Suprapubic skin (tissue), 4 donors: ENCODE data around the gene CCDC71L. TPM values are rescaled to one million over a fixed set of nuclear protein-coding genes. Genes with fewer than 3 reads are reported as not detected.

ENCODE experiments used
- DNase-seq, 2 donors: peaks; one replicate each; pipeline ENCODE4 v3.0.0-alpha.2; 2019; ENCODE audit warnings: low spot score in 2 of 2
- H3K27ac ChIP-seq: fragments of 200-600 bp; sonication (generic); one replicate; pipeline ENCODE4 v1.5.1; 2019
- H3K27me3 ChIP-seq: fragments of 200-600 bp; sonication (generic); one replicate; pipeline ENCODE4 v1.5.1; 2019
- H3K36me3 ChIP-seq: fragments of 200-600 bp; sonication (generic); one replicate; pipeline ENCODE4 v1.5.1; 2019
- H3K4me1 ChIP-seq: fragments of 200-600 bp; sonication (generic); one replicate; pipeline ENCODE4 v1.5.1; 2019
- H3K4me3 ChIP-seq: fragments of 200-600 bp; sonication (generic); one replicate; pipeline ENCODE4 v1.5.1; 2019; ENCODE audit warnings: mild to moderate bottlenecking
- H3K9me3 ChIP-seq: fragments of 200-600 bp; sonication (generic); one replicate; pipeline ENCODE4 v1.5.1; 2019
- EP300 ChIP-seq: sonication (generic); formaldehyde crosslinking; IDR thresholded peaks from one replicate; pipeline ENCODE4 v1.6.1; 2017; ENCODE audit warnings: antibody characterized with exemption
- POLR2A ChIP-seq, 2 donors: fragments of 450-650 bp; IDR thresholded peaks; one replicate each; pipeline ENCODE4 v1.6.1; 2017; ENCODE audit warnings: antibody characterized with exemption in 2 of 2, mild to moderate bottlenecking in 2 of 2, moderate library complexity in 2 of 2
- POLR2AphosphoS5 ChIP-seq, 3 donors: sonication (generic); formaldehyde crosslinking; IDR thresholded peaks; one replicate each; pipeline ENCODE4 v1.6.1; 2017; ENCODE audit warnings: antibody characterized with exemption in 3 of 3
- WGBS: methylation state at CpG from one replicate; pipeline ENCODE4 v1.1.5; 2018; 5-methylcytosine and 5-hydroxymethylcytosine counted together
- total RNA-seq, 4 donors: library from RNA; depleted of rRNA; stranded (reverse); fragments of >200 nt; gene quantifications; one replicate each; pipeline ENCODE4 v1.1.0, GENCODE V29; 2016
- TF ChIP-seq, protein P1 (sequence below), 2 donors: fragments of 200-600 bp in 1 of 2; fragments of 450-650 bp in 1 of 2; sonication (generic) in 1 of 2; IDR thresholded peaks; one replicate each; pipeline ENCODE4 v1.5.1; 2016 to 2019; ENCODE audit warnings: antibody characterized with exemption in 2 of 2, mild to moderate bottlenecking in 1 of 2, moderate library complexity in 1 of 2

The CCDC71L gene
- total RNA-seq, 4 donors from 2014 or later: 7.8 to 18.2 (median 12.9) TPM

DNA sequence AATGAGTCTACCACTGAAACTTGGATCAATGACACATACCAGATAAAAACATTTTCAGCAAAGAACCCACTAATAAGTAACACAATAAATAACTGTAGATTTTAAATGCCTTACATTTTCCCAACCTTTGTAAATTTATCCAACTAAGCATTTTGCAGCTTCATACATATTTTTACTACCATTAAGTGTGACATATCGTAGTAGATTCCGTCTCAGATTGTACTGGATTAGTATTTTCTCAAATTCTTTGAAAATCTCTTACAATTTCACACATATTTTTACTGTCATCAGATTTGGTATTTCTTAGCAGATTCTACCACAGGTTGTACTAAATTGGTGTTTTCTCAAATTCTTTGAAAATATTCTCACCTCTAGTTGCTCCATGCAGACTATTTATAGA, 26.0 kb downstream of the CCDC71L start:
- no peak for DNase-seq
- H3K9me3 ChIP-seq: no peaks in the 10 kb centered on the region
- H3K4me3 ChIP-seq: no peak overlapping the region
- 95% methylated on average over 2 of the region's 2 CpGs for WGBS
- no peak overlapping the region for H3K27ac ChIP-seq
- H3K27me3 ChIP-seq: no peaks in the 10 kb centered on the region
- TF ChIP-seq POLR2AphosphoS5 (IDR thresholded peaks at IDR 0.05) (no peak), POLR2A (IDR thresholded peaks at IDR 0.05) (no peak), EP300 (no peak)
- TF ChIP-seq, protein P1, sequence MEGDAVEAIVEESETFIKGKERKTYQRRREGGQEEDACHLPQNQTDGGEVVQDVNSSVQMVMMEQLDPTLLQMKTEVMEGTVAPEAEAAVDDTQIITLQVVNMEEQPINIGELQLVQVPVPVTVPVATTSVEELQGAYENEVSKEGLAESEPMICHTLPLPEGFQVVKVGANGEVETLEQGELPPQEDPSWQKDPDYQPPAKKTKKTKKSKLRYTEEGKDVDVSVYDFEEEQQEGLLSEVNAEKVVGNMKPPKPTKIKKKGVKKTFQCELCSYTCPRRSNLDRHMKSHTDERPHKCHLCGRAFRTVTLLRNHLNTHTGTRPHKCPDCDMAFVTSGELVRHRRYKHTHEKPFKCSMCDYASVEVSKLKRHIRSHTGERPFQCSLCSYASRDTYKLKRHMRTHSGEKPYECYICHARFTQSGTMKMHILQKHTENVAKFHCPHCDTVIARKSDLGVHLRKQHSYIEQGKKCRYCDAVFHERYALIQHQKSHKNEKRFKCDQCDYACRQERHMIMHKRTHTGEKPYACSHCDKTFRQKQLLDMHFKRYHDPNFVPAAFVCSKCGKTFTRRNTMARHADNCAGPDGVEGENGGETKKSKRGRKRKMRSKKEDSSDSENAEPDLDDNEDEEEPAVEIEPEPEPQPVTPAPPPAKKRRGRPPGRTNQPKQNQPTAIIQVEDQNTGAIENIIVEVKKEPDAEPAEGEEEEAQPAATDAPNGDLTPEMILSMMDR (IDR thresholded peaks at IDR 0.05): no peak
- no peaks in the 10 kb centered on the region for H3K36me3 ChIP-seq
- H3K4me1 ChIP-seq: no peaks in the 10 kb centered on the region

DNA sequence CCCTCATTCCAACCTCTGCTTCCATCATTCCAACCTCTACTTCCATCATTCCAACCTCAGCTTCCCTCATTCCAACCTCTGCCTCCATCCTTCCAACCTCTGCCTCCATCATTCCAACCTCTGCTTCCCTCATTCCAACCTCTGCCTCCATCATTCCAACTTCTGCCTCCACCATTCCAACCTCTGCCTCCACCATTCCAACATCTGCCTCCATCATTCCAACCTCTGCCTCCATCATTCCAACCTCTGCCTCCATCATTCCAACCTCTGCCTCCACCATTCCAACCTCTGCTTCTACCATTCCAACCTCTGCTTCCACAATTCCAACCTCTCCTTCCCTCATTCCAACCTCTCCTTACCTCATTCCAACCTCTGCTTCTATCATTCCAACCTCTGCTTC, 30.3 kb downstream of the CCDC71L start:
- Histone ChIP-seq H3K36me3 (no peaks in the 10 kb centered on the region), H3K27ac (no peak overlapping the region), H3K4me1 (peaks cover 8% of the 10 kb centered on the region), H3K4me3 (no peak overlapping the region), H3K9me3 (no peaks in the 10 kb centered on the region), H3K27me3 (no peaks in the 10 kb centered on the region)
- no peak for TF ChIP-seq EP300
- TF ChIP-seq POLR2AphosphoS5 (IDR thresholded peaks at IDR 0.05): no peak
- no peak for DNase-seq

DNA sequence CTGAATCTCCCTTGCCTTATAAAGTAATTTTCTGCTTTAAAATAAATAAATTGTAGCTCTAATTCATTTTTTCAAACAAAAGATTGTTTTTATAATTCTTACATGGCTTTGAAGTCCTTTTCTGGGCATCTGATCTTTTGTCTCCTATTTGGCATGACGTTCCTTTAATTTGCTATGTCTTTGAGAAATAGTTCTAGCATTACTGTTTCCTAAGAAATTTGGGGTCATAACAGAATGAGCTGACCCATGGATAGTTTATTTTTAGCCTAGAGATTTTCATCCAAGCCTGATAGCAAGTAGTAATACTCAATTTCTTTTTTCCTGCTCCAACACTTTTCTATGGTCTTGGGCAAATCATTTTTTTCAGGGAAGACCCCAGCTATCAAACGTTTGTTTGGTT, 31.4 kb downstream of the CCDC71L start:
- Histone ChIP-seq H3K4me3 (no peak overlapping the region), H3K27ac (no peak overlapping the region), H3K36me3 (no peaks in the 10 kb centered on the region), H3K9me3 (no peaks in the 10 kb centered on the region), H3K4me1 (peaks cover 9% of the 10 kb centered on the region), H3K27me3 (no peaks in the 10 kb centered on the region)
- 54% methylated on average over 2 of the region's 2 CpGs for WGBS
- no peak for TF ChIP-seq POLR2AphosphoS5 (IDR thresholded peaks at IDR 0.05)
- TF ChIP-seq POLR2A (IDR thresholded peaks at IDR 0.05): no peak
- DNase-seq: no peak

- Histone ChIP-seq H3K36me3 (no peaks in the 10 kb centered on the region), H3K27ac (peak overlapping the region; percentile 48)
Measured at GRCh38 chr7:106626376-106627164, 34.4 kb downstream of the CCDC71L start.

DNA sequence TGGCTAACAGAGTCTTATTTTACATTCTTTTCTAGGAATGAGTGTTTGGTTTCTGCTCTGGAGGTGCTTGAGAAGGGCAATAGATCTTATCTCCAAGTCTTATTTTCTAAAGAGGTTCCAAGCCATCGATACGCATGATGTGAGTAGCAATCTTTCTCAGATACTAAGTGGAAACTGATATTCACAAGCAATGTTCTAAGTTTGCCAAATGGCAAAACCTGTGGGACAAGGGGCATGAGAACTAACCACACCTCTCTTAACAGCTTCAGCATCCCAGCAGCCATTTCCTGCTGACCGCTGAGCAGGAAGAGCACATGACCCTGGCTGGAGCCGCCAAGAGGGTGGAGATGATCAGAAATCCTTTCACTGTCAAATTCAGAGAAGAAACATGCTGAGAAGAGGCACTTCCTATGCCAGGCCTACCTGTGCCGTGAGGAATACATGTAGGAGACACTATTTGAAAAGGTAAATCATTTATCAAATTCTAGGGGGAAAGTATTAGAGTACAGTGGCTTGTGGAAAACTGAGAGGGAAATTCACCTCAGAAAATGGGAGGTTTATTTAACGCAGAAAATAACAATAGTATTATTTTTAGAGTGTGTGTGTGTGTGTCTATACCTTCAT, 35.2 kb downstream of the CCDC71L start:
- Histone ChIP-seq H3K27me3 (no peaks in the 10 kb centered on the region), H3K27ac (peak overlapping the region; percentile 10), H3K9me3 (no peaks in the 10 kb centered on the region), H3K36me3 (no peaks in the 10 kb centered on the region), H3K4me1 (peaks cover 9% of the 10 kb centered on the region), H3K4me3 (no peak overlapping the region)
- TF ChIP-seq, protein P1 (IDR thresholded peaks at IDR 0.05): no peak
- TF ChIP-seq POLR2AphosphoS5 (IDR thresholded peaks at IDR 0.05) (no peak), POLR2A (IDR thresholded peaks at IDR 0.05) (no peak), EP300 (no peak)
- WGBS: 62% methylated on average over 6 of the region's 6 CpGs
- no peak for DNase-seq

More at GRCh38 chr7:106626376-106627164, 34.4 kb downstream of the CCDC71L start:
- 76% methylated on average over 6 of the region's 6 CpGs for WGBS
- no peak for TF ChIP-seq EP300
- no peak overlapping the region for H3K4me3 ChIP-seq
- H3K9me3 ChIP-seq: no peaks in the 10 kb centered on the region
- no peaks in the 10 kb centered on the region for H3K27me3 ChIP-seq
- DNase-seq: no peak
- peaks cover 9% of the 10 kb centered on the region for H3K4me1 ChIP-seq

DNA sequence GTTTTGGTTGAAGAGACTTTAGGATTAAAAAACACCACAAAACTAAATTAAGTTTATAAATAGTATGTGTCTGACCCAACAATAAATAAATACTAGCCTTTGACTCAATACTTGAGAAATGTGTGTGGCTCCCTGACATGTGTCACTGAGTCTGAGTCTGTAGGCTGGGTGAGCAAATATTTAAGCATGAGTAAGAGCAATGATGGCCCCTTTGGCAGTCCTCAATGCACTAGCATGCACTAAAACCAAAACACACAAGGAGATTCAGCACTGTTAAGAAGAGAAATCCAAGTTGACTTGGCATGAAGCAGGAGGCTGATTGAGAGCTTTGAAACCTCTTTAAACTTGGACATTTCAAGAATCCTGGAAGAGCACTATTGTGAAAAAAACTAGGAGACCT, 37.1 kb downstream of the CCDC71L start:
- DNase-seq: no peak
- Histone ChIP-seq H3K27ac (no peak overlapping the region), H3K4me1 (peaks cover 9% of the 10 kb centered on the region), H3K4me3 (no peak overlapping the region), H3K9me3 (no peaks in the 10 kb centered on the region), H3K27me3 (no peaks in the 10 kb centered on the region), H3K36me3 (no peaks in the 10 kb centered on the region)
- TF ChIP-seq EP300 (no peak), POLR2AphosphoS5 (IDR thresholded peaks at IDR 0.05) (no peak), POLR2A (IDR thresholded peaks at IDR 0.05) (no peak)
- TF ChIP-seq, protein P1 (IDR thresholded peaks at IDR 0.05): no peak
